ENCODE measurements around the gene CBX3. TPM values are rescaled to one million over a fixed set of nuclear protein-coding genes. Genes with fewer than 3 reads are reported as not detected.

The CBX3 gene
- total RNA-seq, 2 experiments from 2014 or later = 252 to 364 TPM

GRCh38 chr7:26153241-26153822 lies 48.2 kb upstream of the CBX3 start:
- ChIA-PET POLR2A (no interaction called here), CTCF (ENCODE audit: unreplicated experiment) (no interaction called here)
- Histone ChIP-seq H3K4me2 (ENCODE audit: low read length) (peak overlapping the region; percentile 89), H3K79me2 (ENCODE audit: insufficient read depth, low read depth, low read length) (peaks cover 53% of the 10 kb centered on the region), H3K36me3 (ENCODE audit: insufficient read depth, low read length) (no peaks in the 10 kb centered on the region), H3K4me1 (ENCODE audit: insufficient read depth, low read length, poor library complexity, severe bottlenecking) (peaks cover 55% of the 10 kb centered on the region), H4K20me1 (ENCODE audit: insufficient read depth, low read length) (no peaks in the 10 kb centered on the region; the same call in 1 of the 2 replicates), H3K27ac (ENCODE audit: low read depth, low read length, poor library complexity, severe bottlenecking) (peak overlapping the region; percentile 30), H3K4me3 (ENCODE audit: low read depth, low read length, poor library complexity, severe bottlenecking) (peak overlapping the region; percentile 73), H2AFZ (ENCODE audit: low read length) (peak overlapping the region; percentile 96; the same call in 1 of the 2 replicates), H3K9me3 (ENCODE audit: low read length) (no peaks in the 10 kb centered on the region), H3K9me2 (ENCODE audit: insufficient read depth, low read length) (no peaks in the 10 kb centered on the region)
- TSS peak; percentile 53 for BruUV-seq (replicated peaks)
- peak; percentile 21 for DNase-seq (ENCODE audit: low spot score)
- intact Hi-C loops (cut with micrococcal nuclease; ENCODE audit: unreplicated experiment) = loop anchor here (2.0 to 5.0 kb wide), 2 partner anchors 63 to 186 kb away; no protein-coding TSS in a partner anchor
- TF ChIP-seq EZH2phosphoT487 (IDR thresholded peaks at IDR 0.05; ENCODE audit: borderline replicate concordance, low read depth, low read length) (no peak), CTCF (conservative IDR thresholded peaks at IDR 0.05; ENCODE audit: low read length) (no peak)

- H3K27ac ChIP-seq (ENCODE audit: low read depth, low read length, poor library complexity, severe bottlenecking) = peak overlapping the region; percentile 30
Observed at GRCh38 chr7:26153823-26154783, 47.4 kb upstream of the CBX3 start.

More at GRCh38 chr7:26153823-26154783, 47.4 kb upstream of the CBX3 start:
- Histone ChIP-seq H3K9me3 (ENCODE audit: low read length) (no peaks in the 10 kb centered on the region), H3K4me2 (ENCODE audit: low read length) (peak overlapping the region; percentile 89), H3K9me2 (ENCODE audit: insufficient read depth, low read length) (no peaks in the 10 kb centered on the region), H3K4me1 (ENCODE audit: insufficient read depth, low read length, poor library complexity, severe bottlenecking) (peaks cover 63% of the 10 kb centered on the region), H4K20me1 (ENCODE audit: insufficient read depth, low read length) (peaks cover 3% of the 10 kb centered on the region; the same call in 1 of the 2 replicates), H3K79me2 (ENCODE audit: insufficient read depth, low read depth, low read length) (peaks cover 61% of the 10 kb centered on the region), H3K4me3 (ENCODE audit: low read depth, low read length, poor library complexity, severe bottlenecking) (peak overlapping the region; percentile 73), H3K36me3 (ENCODE audit: insufficient read depth, low read length) (no peaks in the 10 kb centered on the region), H2AFZ (ENCODE audit: low read length) (peak overlapping the region; percentile 96; the same call in 1 of the 2 replicates)
- BruUV-seq (replicated peaks) = no TSS peak
- POLR2A ChIA-PET = no interaction called here
- CTCF ChIA-PET (ENCODE audit: unreplicated experiment) = no interaction called here
- intact Hi-C loops (cut with micrococcal nuclease; ENCODE audit: unreplicated experiment) = loop anchor here (2.0 to 5.0 kb wide), 2 partner anchors 63 to 187 kb away; no protein-coding TSS in a partner anchor
- peak; percentile 53 for DNase-seq (ENCODE audit: low spot score)
- TF ChIP-seq CTCF (conservative IDR thresholded peaks at IDR 0.05; ENCODE audit: low read length) = no peak
- TF ChIP-seq EZH2phosphoT487 (IDR thresholded peaks at IDR 0.05; ENCODE audit: borderline replicate concordance, low read depth, low read length) = no peak
